GM19395 (cell line): ENCODE results near the gene PIGX.
A peak's percentile ranks its signal among the peaks of the same experiment; 100 is the strongest.

ENCODE experiments used
- ATAC-seq: cut with Tn5 transposase; IDR thresholded peaks from one replicate; pipeline ENCODE4 v1.9.1; 2021; ENCODE audit warnings: mild to moderate bottlenecking, moderate library complexity; ENCODE audit not compliant: unreplicated experiment

PIGX gene

GRCh38 chr3:196711838-196712513 lies at the start of gene PIGX, which contains the start of gene CEP19:
Gene PIGX (plus strand): TSS chr3:196712377.
Gene CEP19 (minus strand): TSS chr3:196712250. CDS start chr3:196708657, 3,593 bp downstream.
- ATAC-seq: peak; percentile 72

GRCh38 chr3:196662711-196663571 lies 49.2 kb upstream of the PIGX start:
- no peak for ATAC-seq

DNA sequence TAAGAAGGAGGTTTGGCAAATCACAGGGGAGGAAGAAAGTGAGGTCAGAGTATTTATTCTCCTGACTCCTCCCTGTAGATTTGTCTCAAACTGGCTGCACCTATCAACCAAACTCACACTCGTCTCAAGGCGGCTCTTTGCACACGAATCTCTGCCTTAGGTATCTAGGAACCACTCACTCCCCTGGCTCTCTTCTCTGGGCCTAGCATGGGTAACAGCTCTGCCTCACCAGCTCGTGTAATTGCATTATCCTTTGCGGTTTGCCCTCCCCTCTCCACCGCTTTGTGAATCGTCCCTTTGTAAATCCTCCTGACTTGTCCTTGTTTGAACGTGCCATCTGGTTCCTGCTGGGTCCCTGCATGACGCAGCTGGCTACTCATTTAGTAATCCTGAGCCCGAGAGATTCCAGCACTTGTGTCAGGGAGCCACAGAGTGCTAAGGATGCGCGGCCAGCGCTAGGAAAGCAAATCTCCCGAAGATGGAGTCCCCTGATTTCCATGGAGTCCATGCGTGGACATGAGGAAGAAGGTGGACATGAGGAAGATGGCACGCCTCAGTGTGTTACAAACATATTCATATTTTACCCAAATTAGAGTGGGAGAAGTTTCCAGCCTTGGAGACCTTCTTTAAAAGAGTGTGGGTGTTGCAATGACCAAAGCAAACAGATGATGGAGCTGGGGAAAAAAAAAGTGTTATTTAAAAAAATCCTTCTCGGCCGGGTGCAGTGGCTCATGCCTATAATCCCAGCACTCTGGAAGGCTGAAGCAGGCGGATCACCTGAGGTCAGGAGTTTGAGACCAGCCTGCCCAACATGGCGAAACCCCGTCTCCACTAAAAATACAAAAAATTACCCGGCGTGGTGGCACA lies 45.9 kb upstream of the PIGX start:
- no peak for ATAC-seq

DNA sequence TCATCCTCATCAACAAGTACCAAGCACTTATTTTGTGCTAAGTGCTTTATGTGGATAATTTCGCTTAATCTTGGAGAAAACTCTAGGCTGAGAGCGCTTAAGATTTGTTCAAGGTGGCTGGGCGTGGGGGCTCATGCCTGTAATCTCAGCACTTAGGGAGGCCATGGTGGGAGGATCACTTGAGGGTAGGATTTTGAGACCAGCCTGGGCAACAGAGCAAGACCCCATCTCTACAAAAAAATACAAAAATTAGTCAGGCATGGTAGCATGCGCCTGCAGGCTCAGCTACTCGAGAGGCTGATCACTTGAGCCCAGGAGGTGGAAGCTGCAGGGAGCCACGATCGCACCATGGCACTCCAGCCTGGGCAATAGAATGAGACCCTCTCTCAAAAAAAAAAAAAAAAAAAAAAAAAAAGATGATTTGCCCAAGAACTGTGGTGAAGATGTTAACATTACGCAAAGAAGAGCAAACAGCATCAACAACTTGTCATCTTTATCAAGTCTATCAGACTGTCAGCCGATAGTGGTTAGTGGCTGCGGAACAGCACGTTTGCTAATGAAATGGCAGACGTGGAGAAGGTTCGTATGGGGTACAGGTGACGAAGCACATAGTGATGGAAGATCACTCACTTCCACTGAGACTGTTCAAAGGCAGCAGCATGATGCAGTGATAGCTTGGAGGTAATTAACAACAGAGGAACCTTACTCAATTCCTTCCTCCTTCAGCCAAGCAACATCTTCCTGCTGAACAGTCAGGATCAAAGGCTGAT lies 44.9 kb upstream of the PIGX start:
- no peak for ATAC-seq

DNA sequence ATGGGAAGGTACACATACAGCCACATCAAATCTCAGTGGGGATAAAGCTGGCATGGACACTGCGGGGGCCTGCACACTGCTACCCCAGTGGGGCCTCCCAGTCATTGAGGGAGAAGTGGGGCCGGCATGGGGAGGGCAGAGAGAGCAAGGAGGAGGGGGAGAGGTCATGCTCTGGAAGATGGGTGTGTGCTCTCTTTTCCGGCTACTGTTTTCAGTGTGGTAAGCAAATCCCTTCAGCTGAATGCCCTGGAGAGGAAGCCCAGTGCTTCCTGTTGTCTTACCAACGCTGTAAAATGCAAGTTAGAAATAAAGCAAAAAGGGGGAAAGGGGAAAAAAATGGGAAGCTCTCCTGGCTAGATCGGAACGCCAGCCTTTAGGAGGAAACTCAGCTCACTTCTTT lies 41.8 kb upstream of the PIGX start:
- no peak for ATAC-seq

DNA sequence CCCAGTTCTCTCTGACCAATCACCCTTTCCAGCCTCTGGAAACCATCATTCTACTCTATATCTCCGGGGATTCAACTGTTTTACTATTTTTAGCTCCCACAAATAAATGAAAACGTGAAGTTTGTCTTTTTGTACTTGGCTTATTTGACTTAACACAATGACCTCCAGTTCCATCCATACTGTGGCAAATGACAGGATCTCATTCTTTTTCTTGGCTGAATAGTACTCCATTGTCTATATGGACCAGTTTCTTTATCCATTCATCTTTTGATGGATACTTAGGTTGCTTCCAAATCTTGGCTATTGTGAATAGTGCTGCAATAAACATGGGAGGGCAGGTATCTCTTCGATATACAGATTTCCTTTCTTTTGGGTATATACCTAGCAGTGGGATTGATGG lies 38.5 kb upstream of the PIGX start:
- no peak for ATAC-seq

GRCh38 chr3:196677353-196677752 lies 34.8 kb upstream of the PIGX start:
- no peak for ATAC-seq

DNA sequence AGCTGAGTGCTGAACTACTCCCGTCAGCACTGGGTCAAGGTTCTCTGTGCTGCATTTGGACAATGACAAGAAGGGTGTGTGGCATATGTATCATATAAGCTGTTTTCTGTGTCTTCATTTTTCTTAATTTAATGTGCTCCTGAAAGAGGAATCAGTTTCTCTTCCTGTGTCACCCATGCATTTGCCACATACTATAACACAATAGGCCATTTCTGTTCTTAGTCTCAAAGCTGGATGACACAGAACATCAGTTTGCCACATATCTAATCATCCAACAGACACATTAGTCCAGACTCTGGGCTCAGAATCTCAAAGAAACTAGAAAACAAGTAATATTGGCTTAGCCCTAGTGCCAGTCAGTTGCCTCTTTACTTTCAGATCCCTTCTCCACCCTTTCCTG lies 34.2 kb upstream of the PIGX start:
- ATAC-seq: no peak

DNA sequence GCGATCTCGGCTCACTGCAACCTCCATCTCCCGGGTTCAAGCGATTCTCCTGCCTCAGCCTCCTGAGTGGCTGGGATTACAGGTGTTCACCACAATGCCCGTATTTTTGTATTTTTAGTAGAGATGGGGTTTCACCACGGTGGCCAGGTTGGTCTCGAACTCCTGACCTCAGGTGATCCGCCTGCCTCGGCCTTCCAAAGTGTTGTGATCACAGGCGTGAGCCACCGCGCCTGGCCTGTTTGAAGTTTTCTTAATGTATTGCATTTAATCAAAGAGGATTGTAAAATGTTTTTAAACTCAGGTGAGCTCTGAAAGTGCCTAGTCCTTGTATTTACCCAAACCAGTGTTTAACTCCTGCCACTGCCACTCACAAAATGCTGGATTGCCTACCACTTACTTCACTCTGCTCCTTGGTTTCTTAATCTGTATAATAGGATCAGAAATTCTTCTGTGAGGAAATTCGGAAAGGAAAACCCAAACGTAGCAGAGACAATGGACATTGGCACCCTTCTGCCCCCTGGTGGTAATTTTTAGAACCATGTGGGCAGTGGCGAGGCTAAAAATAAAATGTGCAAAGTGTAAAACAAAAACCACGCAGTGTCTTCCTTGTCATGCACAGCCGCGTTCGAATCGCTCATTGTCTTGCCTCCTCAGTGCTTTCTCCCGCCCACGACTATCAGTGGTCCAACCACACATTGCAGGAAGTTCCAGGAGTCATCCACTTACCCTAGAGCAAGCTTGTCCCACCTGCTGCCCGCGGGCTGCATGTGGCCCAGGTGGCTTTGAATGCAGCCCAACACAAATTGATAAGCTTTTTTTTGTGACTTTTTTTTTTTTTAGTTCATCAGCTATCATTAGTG lies 27.4 kb upstream of the PIGX start:
- ATAC-seq: peak; percentile 93

GRCh38 chr3:196686436-196686835 lies 25.7 kb upstream of the PIGX start:
- no peak for ATAC-seq

- ATAC-seq: no peak
These were observed 23.8 kb upstream of the PIGX start for GRCh38 chr3:196688349-196688748.

- no peak for ATAC-seq
These were observed 22.1 kb upstream of the PIGX start for GRCh38 chr3:196689941-196690660.

- ATAC-seq: no peak
These were observed 20.8 kb upstream of the PIGX start for GRCh38 chr3:196691386-196691785.

DNA sequence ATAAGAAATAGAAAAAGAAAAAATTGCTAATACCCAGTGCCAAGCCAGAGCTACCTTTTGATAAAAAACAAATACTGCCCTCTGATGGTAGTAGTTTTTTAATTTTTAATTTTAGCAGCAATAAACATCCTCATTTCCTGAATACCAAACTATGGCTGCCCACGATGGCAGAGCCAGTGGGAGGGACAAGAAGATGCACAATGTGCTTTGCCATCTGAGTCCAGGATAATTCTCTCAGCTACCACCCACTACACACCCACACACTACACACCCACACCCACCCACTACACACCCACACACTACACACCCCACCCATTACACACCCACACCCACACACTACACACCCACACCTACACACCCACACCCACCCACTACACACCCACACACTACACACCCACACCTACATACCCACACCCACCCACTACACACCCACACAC lies 18.0 kb upstream of the PIGX start:
- ATAC-seq: no peak

DNA sequence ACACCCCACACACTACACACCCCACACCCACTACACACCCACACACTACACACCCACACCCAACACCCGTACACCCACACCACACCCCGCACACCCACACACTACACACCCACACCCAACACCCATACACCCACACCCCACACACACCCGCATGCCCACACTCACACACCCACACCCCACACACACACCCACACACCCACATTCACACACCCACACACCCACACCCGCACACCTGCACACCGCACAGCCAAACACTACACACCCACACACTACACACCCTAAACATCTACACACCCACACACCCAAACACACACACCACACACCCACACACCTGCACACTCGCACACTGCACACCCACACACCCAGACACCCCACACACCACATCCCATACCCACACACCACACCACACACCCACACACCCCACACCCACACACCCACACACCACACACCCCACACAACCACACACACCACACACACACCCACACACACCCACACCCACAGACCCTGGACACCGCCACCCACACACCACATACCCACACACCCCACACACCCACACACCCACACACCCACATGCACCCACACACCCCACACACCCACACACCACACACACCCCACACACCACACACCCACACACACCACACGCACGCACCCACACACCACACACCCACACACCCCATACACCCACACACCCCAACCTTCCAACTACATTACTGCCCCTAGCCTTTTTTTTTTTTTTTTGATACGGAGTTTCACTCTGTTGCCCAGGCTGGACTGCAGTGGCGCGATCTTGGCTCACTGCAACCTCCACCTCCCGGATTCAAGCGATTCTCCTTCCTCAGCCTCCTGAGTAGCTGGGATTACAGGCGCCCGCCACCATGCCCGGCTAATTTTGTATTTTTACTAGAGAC lies 17.0 kb upstream of the PIGX start:
- ATAC-seq: no peak

GRCh38 chr3:196695849-196696226 lies 16.3 kb upstream of the PIGX start:
- ATAC-seq: no peak

GRCh38 chr3:196697270-196697669 lies 14.9 kb upstream of the PIGX start:
- no peak for ATAC-seq

DNA sequence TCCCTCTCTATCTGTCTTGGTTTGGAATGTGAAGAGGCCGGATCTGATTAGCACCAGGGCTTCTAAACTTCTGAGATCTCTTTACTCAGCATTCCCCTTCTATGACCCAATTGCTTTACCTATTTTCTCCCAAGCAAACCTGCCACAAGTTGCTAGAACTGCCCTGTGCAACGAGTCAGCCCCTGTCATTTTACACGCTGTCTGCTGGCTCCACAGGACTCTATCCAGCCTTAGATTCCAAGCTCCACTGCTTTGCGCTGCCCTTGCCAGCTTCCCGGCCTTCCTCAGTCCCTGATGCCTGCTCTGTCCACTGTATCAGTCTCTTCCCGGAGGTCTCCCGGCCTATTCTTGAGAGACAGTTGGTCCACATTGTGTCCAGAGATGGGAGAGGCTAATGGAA lies 12.4 kb upstream of the PIGX start:
- no peak for ATAC-seq
